ENCODE data around the gene ST3GAL5.

GRCh38 chr2:85813211-85813981 lies 75.4 kb downstream of the ST3GAL5 start:
- TF ChIP-seq, protein P1, sequence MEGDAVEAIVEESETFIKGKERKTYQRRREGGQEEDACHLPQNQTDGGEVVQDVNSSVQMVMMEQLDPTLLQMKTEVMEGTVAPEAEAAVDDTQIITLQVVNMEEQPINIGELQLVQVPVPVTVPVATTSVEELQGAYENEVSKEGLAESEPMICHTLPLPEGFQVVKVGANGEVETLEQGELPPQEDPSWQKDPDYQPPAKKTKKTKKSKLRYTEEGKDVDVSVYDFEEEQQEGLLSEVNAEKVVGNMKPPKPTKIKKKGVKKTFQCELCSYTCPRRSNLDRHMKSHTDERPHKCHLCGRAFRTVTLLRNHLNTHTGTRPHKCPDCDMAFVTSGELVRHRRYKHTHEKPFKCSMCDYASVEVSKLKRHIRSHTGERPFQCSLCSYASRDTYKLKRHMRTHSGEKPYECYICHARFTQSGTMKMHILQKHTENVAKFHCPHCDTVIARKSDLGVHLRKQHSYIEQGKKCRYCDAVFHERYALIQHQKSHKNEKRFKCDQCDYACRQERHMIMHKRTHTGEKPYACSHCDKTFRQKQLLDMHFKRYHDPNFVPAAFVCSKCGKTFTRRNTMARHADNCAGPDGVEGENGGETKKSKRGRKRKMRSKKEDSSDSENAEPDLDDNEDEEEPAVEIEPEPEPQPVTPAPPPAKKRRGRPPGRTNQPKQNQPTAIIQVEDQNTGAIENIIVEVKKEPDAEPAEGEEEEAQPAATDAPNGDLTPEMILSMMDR (IDR thresholded peaks at IDR 0.05): no peak
- no peak for TF ChIP-seq EZH2 (IDR thresholded peaks at IDR 0.05; ENCODE audit: borderline replicate concordance, insufficient read depth, low read depth, low read length, poor library complexity, severe bottlenecking)

Measured in B cell (primary cell).